Measurements from ENCODE around the gene SF3B6. TPM values are rescaled to one million over a fixed set of nuclear protein-coding genes. Genes with fewer than 3 reads are reported as not detected.

Gene SF3B6
- polyA plus RNA-seq, 3 donors = 67.6 to 172 (median 146) TPM

DNA sequence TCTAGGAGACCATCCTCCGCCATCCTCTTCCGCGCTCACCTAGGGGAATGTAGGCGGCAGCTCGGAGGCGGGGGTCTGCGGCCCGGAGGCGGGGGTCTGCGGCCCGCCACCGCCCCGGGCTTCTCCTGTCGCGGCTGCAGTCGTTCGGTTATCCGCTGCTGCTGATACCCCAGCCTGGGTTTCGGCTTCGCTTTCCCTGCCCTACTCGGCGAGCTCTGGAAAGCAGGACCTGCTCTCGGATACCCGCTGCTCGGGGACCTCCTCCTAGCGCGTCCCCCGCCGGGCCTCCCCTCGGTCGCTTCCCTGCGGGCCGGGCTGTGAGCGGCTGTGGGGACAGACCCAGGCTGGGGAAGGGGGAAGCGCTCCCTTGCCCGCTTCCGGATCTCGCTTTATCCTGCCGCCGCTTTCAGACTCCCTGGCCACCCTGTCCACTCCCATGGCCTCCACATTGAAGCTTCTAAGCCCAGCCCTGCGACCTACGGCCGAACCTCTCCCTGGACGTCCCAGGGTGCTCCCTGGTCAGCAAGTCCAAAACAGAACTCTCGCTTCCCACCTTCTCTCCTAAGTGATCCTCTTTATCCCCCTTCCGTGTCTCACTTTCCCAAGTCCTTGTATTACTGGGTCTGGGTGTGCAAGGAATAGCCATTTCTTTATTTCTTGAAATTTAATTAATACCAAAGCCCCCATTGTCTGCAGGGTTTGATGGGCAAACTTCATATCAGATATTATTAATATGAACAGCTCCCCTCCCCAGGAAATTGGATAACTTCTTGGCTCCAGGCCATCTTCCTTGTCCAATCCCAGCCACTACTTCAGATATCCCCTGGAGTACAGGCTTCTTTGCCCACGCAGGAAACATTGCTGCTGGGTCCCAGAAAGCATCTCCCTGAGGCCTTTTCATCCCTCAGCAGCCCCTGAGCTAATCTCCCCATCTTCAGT lies 25.8 kb downstream of the SF3B6 start:
- H3K4me3 Mint-ChIP-seq = no peak overlapping the region
- Histone ChIP-seq H3K27me3 (ENCODE audit: control insufficient read depth in 2 of 2, insufficient read depth in 2 of 2, low read length in 2 of 2) (peaks cover 11 to 21% of the 10 kb centered on the region in 2 donors), H3K27ac (ENCODE audit: low read depth in 1 of 2, low read length in 2 of 2) (no peak overlapping the region), H3K9me3 (replicated peaks in 1 of 2; ENCODE audit: control insufficient read depth in 1 of 2, insufficient read depth in 1 of 2, low read length in 2 of 2) (no peaks in the 10 kb centered on the region), H2AFZ (ENCODE audit: insufficient read depth, low read depth, low read length, poor library complexity, severe bottlenecking) (peak overlapping the region; percentile 96), H3K4me2 (replicated peaks; ENCODE audit: extremely low read depth, low read length, poor library complexity, severe bottlenecking) (peak overlapping the region; percentile 95), H4K20me1 (ENCODE audit: insufficient read depth, low read length) (no peaks in the 10 kb centered on the region), H3K36me3 (replicated peaks in 1 of 2; ENCODE audit: control insufficient read depth in 1 of 2, insufficient read depth in 2 of 2, low read length in 2 of 2) (no peaks in the 10 kb centered on the region), H3K4me3 (replicated peaks in 1 of 3; ENCODE audit: low read depth in 2 of 3, low read length in 3 of 3) (peak overlapping the region; percentile 45 to 84 (median 67)), H3K79me2 (ENCODE audit: insufficient read depth, low read length) (peaks cover 7% of the 10 kb centered on the region), H3K9ac (ENCODE audit: insufficient read depth, low read length, poor library complexity, severe bottlenecking) (peak overlapping the region; percentile 67), H3K4me1 (ENCODE audit: control insufficient read depth in 1 of 2, insufficient read depth in 2 of 2, low read length in 2 of 2) (peaks cover 24 to 32% of the 10 kb centered on the region in 2 donors)
- intact Hi-C loops (cut with micrococcal nuclease) = no loop called here
- no peak overlapping the region for H3K27ac Mint-ChIP-seq
- peak; percentile 18 to 43 (median 40) for DNase-seq
- TF ChIP-seq, protein P1, sequence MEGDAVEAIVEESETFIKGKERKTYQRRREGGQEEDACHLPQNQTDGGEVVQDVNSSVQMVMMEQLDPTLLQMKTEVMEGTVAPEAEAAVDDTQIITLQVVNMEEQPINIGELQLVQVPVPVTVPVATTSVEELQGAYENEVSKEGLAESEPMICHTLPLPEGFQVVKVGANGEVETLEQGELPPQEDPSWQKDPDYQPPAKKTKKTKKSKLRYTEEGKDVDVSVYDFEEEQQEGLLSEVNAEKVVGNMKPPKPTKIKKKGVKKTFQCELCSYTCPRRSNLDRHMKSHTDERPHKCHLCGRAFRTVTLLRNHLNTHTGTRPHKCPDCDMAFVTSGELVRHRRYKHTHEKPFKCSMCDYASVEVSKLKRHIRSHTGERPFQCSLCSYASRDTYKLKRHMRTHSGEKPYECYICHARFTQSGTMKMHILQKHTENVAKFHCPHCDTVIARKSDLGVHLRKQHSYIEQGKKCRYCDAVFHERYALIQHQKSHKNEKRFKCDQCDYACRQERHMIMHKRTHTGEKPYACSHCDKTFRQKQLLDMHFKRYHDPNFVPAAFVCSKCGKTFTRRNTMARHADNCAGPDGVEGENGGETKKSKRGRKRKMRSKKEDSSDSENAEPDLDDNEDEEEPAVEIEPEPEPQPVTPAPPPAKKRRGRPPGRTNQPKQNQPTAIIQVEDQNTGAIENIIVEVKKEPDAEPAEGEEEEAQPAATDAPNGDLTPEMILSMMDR (IDR thresholded peaks at IDR 0.05) = no peak
- peaks cover 11 to 26% (median 19%) of the 10 kb centered on the region in 3 donors for H3K27me3 Mint-ChIP-seq (ENCODE audit: low read depth in 3 of 3)
- no peaks in the 10 kb centered on the region for H3K36me3 Mint-ChIP-seq
- WGBS (ENCODE audit: insufficient coverage) = 8% methylated on average over 43 of the region's 47 CpGs
- peaks cover 0 to 5% (median 0%) of the 10 kb centered on the region in 7 donors for H3K9me3 Mint-ChIP-seq
- H3K4me1 Mint-ChIP-seq = peaks cover 24% of the 10 kb centered on the region

DNA sequence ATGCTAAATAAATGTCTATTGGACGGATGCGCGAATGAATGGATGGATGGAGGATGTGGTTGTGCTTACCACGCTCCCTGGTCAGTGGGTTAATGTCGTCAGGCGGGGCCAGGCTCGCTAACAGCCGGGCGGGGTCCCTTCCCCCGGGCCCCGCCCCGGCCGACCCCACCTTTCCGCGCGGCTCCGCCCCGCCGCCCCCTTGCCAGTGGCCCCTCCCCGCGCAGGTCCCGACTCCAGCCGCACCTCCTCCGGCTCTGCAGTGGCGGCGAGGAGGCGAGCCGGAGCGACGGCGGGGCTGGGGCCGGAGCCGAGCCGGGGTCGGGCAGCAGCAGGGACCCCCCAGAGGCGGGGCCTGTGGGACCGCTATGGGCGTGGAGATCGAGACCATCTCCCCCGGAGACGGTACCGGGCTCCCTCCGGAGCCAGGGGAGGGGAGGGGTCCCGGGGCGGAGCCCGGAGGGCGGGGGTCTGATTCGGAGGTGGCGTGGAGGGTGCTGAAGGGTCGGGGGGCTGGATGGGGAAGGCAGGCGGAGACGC lies 26.6 kb downstream of the SF3B6 start, which contains the start of gene FKBP1B:
Gene FKBP1B, plus strand, starts transcription at position 257 of the 537 bp plus-strand sequence. Its CDS starts 109 bp downstream, at position 366.
- peaks cover 11 to 26% (median 19%) of the 10 kb centered on the region in 3 donors for H3K27me3 Mint-ChIP-seq (ENCODE audit: low read depth in 3 of 3)
- H3K36me3 Mint-ChIP-seq = no peaks in the 10 kb centered on the region
- Histone ChIP-seq H4K20me1 (ENCODE audit: insufficient read depth, low read length) (no peaks in the 10 kb centered on the region), H3K27me3 (ENCODE audit: control insufficient read depth in 2 of 2, insufficient read depth in 2 of 2, low read length in 2 of 2) (peaks cover 11 to 21% of the 10 kb centered on the region in 2 donors), H3K4me3 (replicated peaks in 1 of 3; ENCODE audit: low read depth in 2 of 3, low read length in 3 of 3) (peak within 1 kb of the TSS; percentile 45 to 84 (median 67)), H3K27ac (ENCODE audit: low read depth in 1 of 2, low read length in 2 of 2) (no peak within 1 kb of the TSS), H3K79me2 (ENCODE audit: insufficient read depth, low read length) (peaks cover 7% of the 10 kb centered on the region), H3K36me3 (replicated peaks in 1 of 2; ENCODE audit: control insufficient read depth in 1 of 2, insufficient read depth in 2 of 2, low read length in 2 of 2) (no peaks in the 10 kb centered on the region), H2AFZ (ENCODE audit: insufficient read depth, low read depth, low read length, poor library complexity, severe bottlenecking) (peak within 1 kb of the TSS; percentile 96), H3K4me2 (replicated peaks; ENCODE audit: extremely low read depth, low read length, poor library complexity, severe bottlenecking) (peak within 1 kb of the TSS; percentile 95), H3K9me3 (replicated peaks in 1 of 2; ENCODE audit: control insufficient read depth in 1 of 2, insufficient read depth in 1 of 2, low read length in 2 of 2) (no peaks in the 10 kb centered on the region), H3K4me1 (ENCODE audit: control insufficient read depth in 1 of 2, insufficient read depth in 2 of 2, low read length in 2 of 2) (peaks cover 24 to 32% of the 10 kb centered on the region in 2 donors), H3K9ac (ENCODE audit: insufficient read depth, low read length, poor library complexity, severe bottlenecking) (peak within 1 kb of the TSS; percentile 67)
- no peak for DNase-seq
- H3K4me3 Mint-ChIP-seq = no peak within 1 kb of the TSS
- H3K4me1 Mint-ChIP-seq = peaks cover 24% of the 10 kb centered on the region
- intact Hi-C loops (cut with micrococcal nuclease) = loop anchor here in 1 of 2 donors (5.0 to 10.0 kb wide), 2 partner anchors 33 to 105 kb away; partner anchors contain the start of genes TP53I3 and UBXN2A
- TF ChIP-seq, protein P1 (IDR thresholded peaks at IDR 0.05) = no peak
- no peak within 1 kb of the TSS for H3K27ac Mint-ChIP-seq
- H3K9me3 Mint-ChIP-seq = peaks cover 0 to 5% (median 0%) of the 10 kb centered on the region in 7 donors
- WGBS (ENCODE audit: insufficient coverage) = 0% methylated on average over 47 of the region's 52 CpGs
